Measurements from ENCODE around the gene DDX41.

The DDX41 gene

DNA sequence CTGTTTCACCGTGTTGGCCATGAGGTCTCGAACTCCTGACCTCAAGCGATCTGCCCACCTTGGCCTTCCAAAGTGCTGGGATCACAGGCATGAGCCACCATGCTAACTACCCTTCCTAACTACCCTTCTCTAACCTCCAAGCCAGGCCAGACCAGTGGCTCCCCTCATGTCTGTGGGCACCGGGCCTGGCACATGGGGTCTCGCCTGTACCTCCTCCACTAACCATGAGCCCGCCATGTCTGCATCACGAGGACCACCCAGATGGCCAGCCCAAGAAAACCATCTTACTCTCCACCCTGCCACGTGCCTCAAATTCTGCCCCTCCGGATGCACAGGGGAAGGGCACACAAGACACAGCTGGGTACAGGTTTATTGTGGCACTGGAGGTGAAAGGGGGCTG, 33.7 kb downstream of the DDX41 start:
- no peak for DNase-seq

DNA sequence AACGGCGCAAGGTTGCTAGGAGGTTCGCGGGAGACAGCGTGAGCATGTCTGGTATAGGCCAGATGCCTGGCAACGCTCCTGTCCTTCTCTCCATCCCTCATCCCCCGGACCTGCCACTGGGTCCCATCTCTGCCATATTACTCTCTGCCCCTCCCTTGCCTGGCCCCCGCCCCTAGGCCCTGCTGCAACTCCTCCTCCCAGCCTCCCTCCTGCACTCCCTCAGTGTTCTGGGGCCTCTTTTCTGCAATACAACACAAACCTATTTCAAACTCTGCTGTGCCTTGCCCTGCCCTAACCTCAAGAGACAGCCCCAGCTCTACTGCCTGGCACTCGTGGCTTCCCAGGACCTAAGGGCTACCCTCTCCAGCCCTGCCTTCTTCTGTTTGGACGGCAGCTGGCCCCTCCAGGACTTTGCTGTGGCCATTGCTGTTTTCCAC, 34.4 kb downstream of the DDX41 start:
- DNase-seq, result no peak

DNA sequence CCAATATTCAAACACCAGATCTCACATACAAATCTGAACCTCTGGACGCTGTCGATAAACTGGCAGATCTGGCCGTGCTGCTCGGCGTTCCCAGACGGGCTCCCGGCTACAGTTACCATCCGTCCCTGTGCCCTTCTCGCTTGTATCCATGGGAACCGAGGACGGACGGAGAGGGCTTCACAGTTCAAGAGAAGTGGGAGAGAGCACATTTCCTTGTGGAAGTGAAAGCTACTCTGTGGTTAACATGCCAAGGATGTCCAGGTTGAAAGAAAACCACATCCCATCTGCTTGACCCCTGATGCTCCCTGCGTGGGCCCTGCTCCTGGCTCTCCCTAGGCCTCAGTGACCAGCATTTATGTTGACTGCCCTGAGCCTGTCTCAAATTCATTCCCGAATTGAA, 37.0 kb downstream of the DDX41 start:
- DNase-seq, result no peak

DNA sequence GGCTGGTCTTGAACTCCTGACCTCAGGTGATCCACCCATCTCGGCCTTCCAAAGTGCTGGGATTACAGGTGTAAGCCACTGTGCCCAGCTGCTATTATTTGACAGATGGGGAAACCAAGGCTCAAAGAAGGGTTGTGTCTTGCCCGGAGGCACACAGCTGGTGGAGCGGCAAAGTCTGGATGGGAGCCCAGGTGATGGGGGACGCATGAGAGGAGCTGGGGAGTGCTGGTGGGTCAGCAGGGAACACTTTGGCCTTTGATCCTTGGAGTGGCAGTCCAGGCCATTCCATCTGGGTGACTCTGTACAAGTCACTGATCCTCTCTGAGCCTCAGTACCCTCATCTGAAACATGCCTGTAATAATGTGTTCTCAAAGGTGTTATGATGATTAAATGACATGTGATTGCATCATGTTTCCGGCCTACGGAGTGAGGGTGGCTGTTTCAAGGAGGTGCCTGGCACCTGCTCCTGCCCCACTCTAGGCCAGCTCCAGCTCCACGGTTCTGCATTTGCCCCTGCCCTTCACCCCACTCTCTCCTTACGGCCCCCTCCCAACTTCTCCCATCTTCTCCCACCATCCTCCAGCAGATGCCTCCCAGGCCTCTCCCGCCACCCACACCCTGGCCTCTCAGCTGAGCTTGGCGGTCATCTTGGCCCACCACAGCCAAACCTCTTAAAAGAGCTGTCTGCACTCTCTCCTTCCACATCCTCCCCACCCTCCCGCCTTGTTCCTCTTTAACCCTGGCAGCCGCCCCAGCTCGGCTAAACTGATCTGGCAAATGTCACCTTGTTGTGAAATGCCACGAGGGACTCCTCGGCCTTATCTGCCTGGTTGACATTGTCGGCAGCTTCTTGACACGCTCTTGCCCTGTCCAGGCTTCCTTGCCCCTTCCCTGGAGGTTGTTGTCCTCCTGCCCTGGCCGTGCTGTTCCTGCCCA, 37.8 kb downstream of the DDX41 start:
- DNase-seq, result peak in 1 of 2 donors; percentile 42

DNA sequence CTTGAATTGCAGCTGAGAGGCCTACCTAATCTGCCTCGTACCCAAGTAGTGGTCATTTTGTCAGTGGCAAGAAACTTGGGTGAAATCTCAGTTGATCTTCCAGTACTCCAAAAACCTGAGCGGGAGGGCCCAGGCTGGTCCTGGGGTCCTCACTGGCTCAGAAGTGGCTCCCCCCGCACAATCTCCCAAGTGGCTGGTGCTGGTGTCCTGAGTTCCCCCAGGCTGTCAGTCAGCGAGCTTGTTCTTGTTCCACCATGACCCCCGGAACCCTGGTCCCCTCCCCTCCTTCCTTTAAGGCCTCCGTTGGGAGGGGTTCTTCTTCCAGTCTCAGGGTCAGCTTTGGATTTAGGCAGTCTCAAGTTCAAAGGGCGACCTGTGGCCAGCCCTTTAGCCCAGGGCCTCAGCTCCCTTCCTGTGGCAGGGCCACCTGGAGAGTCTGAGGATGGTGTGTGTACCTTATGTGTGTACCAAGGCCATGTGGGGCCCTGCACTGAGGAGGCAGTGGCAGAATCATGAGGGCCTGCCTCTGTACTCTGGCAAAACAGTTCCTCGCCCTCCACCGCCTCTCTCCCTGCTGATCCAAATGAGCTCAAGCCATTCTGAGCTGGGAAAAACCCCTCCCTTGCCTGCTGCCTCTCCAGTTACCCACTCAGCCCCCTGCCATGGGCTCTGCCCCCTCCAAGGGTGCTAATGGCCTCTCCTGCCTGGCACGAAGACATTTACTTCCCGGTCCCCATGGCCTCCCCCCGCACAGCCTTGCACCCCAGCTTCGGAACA, 38.9 kb downstream of the DDX41 start:
- DNase-seq, result no peak

DNA sequence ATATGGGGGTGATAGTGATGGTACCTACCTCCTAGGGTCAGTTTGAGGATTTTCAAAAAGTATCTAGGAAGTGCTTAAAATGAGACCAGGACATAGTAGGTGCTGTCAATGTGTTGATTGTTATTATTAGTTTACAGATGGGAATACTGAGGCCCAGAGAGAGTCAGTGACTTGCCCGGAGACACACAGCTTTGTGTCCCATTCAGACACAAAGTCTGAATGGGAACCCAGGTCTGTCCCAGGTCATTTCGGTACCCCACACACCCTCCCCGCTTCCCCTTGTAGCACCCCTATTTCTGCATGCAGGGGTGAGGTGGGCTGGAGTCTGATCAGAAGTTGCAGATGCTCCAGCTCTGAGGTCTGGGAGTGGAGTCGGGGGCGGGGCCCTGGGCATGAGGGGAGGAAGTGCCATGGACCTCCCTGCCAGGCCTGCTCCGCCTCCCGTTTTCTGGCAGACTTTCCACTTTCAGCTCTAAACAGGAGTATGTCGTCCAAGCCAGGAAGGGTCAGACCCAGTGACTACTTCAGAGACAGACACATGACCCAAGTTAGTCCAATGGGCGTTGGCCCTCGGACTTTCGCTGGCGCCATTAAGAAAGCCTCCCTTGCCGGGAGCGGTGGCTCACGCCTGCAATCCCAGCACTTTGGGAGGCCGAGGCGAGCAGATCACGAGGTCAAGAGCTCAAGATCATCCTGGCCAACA, 40.1 kb downstream of the DDX41 start:
- no peak for DNase-seq

DNA sequence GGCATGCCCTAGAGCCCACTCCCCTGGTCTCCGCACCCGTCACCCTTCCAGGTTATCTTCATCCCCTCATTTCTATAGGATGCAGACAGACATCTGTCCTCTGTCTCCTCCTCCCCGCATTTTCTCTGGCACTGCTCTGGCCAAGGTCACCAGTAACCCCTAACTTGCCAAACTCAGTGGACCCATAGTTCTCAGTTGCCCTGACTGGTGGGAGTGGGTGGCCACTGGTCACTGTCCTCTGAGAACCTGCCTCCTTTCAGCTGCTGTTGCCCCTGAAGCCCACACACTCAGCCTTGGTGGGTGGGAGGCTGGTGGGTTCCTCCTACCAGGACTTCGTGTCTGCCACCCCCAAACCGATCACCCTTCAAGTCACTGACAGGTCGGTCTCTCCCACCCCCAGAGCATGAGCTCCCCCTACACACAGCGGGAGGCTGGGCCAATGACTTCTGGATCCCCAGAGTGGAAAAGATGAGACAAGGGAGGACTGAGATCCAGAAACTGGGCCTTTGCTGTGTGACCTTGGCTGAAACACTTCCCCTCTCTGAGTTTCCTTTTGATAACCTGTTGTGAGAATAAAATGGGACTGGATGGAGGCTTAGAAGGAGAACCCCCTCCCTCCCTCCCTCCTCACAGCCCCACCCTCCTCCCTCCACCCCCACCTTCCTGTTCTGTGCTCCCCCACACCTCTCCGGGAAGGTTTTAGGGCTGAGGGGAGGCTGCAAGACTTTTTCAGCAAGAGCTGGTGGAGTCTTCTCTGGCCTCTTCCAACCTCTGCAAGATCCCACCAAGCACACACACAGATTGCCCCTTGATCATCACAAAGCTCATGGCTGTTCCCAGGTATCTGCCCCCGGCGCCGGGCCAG, 41.0 kb downstream of the DDX41 start:
- no peak for DNase-seq

DNA sequence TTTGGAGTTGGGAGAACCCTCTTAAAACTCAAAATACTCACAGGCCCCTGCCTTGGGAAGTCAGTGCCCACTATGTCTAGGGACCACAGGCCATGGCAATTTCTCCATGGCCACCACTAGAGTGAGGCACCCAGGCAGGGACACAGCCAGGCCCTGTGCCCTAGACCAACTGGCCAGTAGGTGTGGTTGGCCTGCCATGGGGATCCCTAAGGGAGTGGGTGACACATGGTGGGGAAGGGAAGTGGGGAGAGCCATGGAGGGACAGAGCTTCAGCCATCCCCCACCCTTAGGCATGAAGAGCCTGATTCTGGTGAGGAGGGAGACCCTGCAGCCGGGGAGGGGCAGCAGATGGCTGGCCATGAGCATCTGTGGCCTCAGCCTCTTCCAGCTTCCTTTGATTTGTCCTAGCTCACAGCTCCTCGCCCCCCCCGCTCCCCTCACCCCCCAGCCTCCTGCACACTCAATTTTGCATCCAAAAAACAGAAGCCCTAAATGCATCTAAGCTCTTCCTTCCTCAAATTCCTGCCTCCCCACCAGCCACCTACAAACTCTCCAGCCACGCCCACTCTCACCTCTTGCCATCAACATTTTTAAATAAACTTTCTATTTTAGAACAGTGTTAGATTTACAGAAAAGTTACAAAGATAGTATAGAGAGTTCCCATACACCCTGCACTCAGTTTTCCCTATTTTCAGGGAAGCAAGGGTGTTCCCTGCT, 41.8 kb downstream of the DDX41 start:
- DNase-seq, result no peak

DNA sequence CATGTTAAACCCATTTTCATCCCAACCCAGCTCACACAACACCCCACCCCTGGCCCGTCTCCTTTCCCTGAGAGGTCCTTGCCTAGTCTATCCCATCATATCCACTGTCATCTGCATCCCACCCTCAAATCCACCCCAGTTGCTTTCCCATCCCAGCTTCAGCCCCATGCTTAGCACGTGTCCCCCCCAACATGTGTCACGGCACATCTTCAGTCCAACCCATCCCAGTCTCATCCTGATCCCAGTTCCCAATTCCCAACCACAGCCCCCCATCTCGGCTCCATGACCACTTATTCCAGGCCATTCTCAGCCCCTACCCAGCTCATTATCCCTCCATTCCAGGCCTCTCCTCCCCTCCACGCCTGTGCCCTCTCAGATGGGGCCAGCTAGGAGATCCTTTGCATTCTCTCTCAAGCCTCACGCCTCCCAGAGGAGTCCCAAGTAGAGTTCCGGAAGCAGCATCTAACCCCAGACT, 42.7 kb downstream of the DDX41 start:
- DNase-seq, result no peak

DNA sequence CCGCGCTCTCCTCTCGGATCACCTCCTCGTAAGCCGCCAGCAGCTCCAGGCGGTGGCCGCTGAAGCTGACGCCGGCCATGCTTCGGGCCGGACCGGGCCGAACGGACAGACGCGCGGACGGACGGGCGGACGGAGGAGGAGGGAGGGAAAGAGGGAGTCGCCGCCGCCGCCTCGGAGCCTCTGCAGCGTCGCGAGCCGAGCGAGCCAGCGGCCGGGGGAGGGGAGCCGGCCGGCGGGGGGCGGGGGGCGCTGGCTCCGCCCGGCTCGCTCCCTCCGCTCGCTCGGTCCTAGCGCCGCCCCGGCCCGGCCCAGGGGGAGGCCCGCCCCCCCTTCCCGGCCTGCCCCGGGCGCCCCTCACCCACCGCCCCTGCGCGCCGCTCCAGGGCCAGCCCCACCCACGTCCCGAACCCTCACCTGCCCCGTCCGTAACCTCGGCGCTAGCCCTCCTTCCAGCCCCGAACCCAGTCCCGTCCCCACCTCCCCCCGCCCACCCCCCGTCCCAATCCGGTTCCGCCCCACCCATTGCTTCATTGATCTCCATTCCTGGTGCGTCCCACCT, 43.2 kb downstream of the DDX41 start, which contains the start of gene DBN1:
DBN1 (minus strand) TSS at position 192 of the 559 bp plus-strand sequence; CDS start at position 79, 113 bp downstream.
- DNase-seq, result no peak

DNA sequence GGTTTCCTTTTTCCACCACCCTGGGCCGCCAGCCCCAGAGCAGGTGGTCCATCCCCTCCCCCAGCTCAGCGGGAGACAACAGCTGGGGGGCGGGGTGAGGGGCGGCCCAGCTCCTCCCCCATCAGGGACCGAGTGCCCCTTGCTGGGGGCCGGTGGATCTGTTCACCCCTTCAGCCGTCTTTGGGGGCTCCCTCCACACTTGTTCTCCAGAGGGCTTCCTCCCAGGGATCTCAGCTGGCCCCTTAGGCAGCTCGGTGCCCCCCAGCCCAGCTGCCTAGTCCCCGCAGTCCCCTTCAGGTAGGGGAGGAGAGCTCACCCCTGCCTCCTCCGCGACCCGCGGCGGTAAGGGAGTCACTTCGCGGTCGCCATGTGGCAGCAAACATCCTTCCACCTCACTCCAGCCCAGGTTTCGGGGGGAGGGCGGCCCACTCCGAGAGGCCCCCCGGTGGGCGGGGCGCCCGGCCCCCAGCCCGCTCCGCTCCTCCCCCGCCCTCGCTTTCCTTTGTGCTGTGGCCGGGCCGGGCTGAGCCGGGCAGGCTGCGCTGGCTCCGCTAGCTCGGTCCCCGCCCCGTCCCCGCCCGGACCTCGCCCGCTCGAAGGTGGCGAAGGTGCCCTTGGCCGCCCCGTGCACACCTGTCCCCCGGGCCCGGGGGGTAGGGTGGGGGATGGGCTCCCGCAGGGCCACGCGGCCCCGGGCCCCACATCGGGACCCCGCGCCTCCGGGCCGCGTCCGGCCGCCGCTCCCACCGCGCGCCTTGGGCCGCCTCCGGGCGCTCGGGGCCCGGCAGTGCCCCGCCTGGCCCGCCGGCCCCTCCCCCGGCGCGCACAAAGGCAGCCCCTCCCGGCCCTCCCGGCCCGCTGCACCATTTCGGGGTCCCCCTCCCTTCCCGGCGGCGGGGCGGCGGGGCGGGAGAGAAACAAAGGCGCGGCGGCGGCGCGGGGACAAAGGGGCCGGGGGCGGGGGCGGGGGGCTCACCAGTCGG, 44.0 kb downstream of the DDX41 start:
- peak; percentile 57 to 68 for DNase-seq

DNA sequence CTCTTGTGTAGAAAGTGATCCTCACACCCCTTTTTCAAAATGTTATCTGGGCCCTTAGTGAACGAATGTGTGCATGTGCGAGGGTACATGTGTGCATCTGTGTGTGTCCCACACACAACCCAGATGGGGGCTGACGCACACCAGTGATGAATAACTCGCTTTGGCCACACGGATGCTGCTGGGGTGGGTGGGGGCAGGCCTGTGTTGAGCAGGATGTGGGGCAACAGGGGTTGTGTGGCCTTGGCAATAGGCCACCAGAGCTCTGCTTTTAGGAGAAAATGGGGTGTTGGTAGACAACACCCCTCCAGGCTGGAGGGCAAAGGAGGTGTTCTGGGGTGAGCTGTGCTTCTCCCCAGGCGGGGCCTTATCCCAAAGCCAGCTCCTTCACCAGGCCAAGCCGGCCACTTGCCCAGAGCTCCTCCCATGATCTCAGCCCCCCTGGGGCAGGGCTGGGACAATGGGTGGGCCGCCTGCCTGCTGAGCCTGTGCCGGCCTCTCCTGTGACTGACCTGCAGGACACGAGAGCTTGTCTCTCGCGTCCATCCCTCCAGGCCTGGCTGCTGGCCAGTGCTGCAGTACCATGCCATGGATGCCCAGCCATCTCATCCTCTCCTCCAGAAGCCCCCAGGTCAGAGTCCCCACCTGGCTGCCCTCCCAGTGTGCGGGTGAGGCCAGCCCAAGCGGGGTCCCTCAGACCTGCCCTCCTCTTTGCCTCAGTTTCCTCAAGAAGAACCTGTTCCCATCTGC, 45.0 kb downstream of the DDX41 start:
- peak in 1 of 2 donors; percentile 24 for DNase-seq

DNA sequence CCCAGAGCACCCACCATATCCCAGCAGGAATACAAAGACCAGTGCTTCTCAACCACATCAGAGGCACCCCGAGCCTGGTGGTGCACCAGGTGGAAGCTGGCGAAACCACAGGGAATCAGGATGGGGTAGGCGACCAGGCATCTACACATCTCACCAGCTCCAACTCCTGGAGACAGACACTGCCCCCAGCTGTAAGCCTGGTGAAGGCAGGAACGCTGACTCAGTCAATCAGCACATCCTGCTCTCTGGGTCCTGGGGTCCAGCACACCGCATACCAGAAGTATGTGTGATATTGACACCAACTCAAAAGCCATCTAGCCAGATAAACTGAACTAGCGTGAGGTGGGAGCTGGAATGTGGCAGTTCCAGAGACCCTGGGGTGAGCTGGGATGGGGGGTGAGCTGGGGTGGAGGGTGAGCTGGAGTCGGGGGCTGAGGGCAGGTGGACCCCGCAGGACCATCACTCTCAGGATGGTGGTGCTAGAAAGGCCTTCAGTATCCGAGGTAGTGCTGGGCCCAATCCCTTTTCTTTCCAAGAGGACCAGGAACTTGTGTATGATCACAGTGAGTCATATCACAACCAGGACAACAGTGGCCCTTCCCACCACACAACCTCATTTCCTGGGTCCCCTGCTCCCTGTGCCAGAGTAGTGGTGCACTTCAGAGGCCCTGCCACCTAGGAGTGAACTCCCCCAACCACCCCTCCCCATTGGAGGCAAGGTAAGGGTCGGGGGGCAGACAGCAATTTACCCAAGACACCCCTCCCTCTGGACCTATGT, 45.8 kb downstream of the DDX41 start:
- no peak for DNase-seq

DNA sequence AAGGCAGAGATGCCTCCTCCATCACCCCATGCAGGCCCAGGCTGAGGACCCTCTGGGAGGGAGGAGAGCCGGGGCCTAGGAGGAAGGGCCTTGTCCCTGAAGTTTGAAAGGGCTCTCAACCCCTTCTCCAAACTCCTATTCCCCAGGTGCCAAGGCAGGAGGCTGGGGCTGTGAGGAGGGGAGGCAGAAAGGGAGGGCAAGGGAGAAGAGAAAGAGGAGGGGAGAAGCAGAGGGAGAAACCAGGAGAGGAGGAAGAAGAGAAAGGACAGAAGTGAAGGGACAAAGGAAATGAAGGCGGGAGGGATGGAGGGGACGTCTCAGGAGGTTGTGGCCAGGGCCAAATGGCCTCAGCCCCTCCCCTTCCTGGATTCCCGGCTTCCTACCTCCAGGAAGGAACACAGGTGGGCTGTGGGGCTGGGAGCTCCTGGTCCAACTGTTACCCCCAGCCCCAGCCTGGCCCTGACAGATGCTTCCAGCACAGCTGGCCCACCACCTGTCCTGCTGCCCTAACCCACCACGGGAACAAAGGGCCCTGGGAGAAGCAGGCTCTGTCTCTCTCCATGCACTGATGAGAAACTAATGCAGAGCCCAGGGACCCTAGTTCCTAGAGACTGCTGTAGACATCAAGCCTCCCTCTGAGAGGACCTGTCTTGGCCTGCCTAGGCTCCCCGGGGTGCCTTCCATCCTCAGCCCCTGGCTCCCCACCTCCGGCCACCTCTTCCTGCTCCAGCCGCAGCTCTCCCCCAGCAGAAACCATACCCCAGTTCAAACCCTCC, 46.8 kb downstream of the DDX41 start:
- DNase-seq, result no peak

DNA sequence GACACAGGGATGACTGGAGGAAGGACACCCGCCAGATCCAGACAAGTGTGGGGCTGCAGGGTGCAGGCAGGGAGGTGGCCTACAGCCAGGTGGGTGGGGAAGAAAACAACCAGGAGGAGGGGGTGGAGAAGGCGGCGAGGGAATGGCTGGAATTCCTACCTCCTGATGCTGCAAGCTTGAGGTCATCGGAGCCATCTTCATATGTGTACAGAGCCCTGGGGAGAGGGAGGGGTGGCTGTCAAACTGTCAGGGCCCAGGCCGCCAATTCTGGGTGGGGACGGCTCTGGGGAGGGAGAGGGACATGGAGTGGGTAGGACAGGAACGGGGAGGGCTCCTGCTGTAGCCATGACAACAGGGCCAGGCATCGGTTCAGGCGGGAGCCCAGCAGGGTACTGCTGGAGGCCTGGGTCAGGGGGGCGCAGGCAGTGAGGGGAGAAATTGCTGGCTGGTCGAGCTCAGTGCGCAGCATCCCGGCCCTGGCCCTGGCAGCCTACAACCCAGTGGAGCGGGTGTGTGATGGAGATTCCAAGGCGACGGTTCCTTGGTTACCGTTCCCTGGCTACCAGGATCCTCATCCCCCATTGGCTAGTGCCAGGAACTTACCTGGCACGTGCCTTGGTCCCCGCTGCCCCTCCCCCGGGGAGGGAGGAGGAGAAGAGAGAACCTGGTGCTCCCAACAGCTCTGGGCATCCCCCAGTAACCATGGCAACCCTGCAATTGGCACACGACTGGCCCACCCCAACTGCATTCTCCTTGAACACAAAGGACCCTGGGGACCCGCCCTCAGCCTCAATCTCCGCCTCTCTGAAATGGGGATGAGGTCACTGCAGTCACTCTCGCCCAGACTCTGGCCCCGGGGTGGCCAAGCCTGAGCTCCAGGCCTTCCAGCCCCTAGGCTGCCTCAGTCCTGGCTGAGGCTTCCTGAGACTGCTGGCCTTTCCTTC, 47.8 kb downstream of the DDX41 start:
- DNase-seq, result no peak

DNA sequence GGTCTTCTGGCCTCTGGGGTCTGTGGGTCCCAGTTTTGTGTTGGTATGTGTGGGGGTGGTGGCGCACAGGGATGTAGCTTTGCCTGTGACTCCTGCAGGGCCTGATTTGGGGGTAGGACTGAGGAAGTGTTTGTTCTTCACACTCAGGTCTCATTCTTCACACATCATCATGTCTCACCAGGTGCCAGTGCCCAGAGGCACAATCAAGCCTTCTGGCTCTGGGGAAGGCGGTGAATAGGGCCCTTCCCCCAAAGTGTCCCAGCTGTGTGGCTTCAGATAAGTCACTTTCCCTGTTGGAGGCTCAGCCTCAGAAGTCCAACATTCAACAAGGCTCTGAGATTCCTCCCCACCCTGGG, 48.5 kb downstream of the DDX41 start:
- no peak for DNase-seq

All from CD4-positive, alpha-beta T cell treated with Interferon alpha-2 for 1 hour (primary cell).